Neural cell (in vitro differentiated cells): Measurements from ENCODE around the gene C1orf185.

Experiments
- CTCF ChIP-seq: fragments of 450-650 bp; IDR thresholded peaks from 2 replicates; pipeline ENCODE4 v1.5.1; 2014; ENCODE audit warnings: antibody characterized with exemption, mild to moderate bottlenecking, moderate library complexity; ENCODE audit not compliant: poor library complexity, severe bottlenecking
- MXI1 ChIP-seq: fragments of 450-650 bp; conservative IDR thresholded peaks from 2 replicates; pipeline ENCODE4 v1.6.1; 2014; ENCODE audit warnings: antibody characterized with exemption, mild to moderate bottlenecking; ENCODE audit not compliant: poor library complexity, severe bottlenecking

- TF ChIP-seq CTCF (no peak), MXI1 (no peak)
Observed at GRCh38 chr1:51170342-51170741, 68.3 kb downstream of the C1orf185 start.
